Stimulated activated CD8-positive, alpha-beta memory T cell treated with anti-CD3 and anti-CD28 coated beads, Interleukin-12 subunit alpha, Interleukin-12 subunit beta, amount 100 ng/mL, for 4 hours (primary cell): Measurements from ENCODE around the gene FHL3.

Experiments used
- DNase-seq: peaks from one replicate; pipeline ENCODE4 v3.0.0-alpha.2; 2020; ENCODE audit warnings: low read depth

FHL3 gene, protein sequence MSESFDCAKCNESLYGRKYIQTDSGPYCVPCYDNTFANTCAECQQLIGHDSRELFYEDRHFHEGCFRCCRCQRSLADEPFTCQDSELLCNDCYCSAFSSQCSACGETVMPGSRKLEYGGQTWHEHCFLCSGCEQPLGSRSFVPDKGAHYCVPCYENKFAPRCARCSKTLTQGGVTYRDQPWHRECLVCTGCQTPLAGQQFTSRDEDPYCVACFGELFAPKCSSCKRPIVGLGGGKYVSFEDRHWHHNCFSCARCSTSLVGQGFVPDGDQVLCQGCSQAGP

DNA sequence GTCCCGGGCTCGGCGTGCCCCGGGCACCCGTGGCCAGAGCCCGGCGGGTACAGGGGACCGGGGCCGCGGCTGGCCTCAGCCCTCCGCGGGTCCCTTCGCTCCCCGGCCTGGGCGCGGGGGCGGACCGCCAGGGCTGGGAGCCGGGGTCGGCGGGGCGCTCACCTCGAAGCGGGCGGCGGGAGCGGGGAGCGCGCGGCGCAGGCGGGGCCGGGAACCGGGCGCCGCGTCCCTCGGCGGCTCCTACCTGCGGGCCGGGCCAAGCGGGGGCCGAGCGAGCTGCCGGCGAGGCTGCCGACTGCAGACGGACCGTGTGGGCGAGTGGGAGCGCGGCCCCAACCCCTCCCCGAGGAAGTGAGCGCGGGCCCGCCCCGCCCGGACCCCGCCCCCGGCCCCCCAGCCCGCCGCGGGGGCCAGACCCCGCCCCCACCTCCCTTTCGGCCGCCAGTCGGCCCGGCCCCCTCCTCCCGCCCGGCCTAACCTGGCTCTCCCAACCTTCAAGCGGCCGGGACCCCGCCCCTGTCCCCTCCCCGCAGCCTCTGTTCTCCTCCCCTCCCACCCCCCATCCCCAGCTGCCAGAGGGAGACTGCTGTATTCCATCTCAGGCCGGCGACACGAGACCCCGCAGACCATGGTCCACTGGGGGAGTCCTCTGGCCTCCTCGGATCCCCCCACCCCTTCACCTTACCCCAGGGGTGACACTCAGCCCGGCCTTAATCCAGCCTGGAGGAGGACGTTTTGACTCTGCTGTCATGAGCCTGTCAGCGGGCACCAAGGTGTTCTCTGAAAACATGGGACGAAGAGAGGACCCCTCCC lies at the start of gene FHL3:
FHL3 (minus strand) TSS at position 320 of the 813 bp plus-strand sequence. CDS start 6,102 bp downstream, outside the sequence.
- no peak for DNase-seq

DNA sequence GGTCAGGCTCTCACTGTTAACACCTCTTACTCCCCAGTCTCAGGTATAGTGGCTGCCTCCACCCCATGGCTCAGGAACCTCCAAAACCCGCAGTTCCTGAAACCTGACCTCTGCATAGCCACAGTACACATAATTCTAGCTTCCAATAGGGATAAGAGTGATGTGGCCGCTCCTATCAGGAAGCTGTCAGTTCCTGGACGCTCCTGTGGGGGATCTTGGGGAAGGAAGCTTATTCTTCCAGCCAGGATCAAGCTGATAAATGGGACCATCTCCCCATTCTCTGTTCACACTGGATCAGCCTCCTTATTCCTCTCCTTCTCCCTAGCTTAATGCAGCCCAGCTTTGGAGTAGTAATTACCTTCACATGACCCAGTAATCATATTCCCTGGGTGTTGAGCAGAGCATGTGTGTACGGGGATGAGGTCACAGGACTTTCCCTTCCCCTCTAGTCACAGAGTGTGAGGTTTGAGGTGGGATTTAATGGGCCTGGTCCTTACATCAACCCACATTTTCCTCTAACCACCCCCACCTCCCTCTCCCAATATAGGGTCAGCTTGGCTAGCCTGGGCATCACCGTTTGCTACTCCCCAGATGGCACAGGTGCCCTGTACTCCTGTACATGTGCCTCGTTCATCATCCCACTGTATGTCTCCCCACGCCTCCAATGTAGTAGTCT lies 48.2 kb upstream of the FHL3 start:
- DNase-seq: no peak

DNA sequence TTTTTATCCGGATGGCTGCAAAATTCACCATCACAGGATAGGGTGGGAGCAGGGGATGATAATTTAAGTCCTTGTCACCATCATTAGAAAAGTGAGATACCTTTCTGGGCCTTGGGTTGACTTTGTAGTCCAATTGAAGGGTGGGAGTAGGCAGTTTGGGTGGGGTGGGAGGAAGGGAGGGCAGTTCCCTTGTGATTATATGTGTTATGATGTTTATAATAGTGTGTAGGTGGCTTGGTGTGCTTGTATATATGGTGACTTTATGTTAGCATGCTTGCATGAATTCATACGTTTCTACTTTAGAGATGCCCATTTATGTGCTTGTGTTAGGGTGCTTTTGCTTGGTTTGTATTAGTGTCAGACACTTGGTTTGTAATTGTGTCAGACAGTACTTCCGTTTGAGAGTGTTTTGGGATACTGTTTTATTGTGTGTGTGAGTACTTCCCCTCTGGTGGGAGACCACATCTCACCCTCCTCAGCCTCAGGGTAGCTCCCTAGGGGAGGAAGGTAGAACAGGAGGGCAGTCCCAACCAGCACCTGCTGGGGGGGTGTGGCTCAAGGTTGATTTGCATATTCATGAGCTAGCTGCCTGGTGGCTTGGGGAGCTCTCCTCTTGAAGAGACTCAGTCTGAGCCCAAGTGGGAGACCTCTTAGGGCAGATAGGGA lies 47.6 kb upstream of the FHL3 start:
- no peak for DNase-seq

DNA sequence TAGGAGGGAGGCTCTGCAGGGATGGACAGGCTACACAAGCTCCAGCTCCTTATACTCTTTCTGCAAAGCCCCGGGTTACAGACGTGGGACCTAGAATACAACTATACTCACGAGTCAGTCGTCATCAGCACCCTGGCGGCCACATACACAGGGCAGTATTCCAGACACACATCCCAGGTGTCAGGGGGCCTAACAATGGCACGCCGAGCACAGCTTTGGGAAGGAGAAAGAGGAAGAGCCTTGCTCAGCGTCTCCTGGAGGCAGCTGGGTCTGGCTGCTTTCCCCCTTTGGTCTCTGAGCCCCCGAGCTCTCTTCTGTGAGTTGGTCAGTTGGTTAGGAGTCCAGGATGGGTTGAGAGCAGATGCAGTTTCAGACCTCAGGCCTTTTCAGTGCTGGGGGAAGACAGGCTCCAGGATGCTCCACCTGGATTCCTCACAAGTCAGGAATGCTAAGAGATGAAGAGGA lies 45.8 kb upstream of the FHL3 start:
- DNase-seq: no peak

DNA sequence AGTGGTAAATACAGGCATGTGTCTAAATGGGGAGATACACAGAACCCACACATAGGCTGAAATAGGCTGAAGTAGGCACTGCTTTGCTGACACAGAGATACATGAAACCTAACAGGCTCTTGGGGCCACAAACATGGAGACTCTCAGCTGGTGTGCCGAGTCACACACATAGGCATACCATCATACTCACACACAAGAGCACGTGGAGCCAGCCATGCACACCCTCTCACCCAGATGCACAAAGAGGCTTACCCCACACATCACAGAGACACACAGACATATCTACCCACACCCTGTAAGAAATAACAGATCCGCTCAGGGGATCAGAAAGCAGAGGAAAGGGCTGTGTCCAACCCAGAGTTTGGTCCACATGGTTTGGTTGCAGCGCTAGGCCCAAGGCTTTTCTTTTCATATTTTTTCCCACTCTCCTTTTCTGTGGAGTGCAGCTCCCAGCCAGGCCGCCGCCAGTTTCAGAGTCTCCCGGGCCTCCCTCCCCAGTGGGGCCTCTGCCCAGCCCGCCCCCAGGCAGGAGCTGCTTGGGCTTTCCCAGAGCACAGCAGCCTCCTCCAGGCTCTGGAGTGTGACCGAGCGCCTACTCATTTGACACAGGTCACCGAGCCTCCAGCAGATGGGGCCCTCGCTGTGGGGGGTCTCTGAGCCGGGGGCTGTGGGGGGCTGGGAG lies 45.2 kb upstream of the FHL3 start:
- no peak for DNase-seq

DNA sequence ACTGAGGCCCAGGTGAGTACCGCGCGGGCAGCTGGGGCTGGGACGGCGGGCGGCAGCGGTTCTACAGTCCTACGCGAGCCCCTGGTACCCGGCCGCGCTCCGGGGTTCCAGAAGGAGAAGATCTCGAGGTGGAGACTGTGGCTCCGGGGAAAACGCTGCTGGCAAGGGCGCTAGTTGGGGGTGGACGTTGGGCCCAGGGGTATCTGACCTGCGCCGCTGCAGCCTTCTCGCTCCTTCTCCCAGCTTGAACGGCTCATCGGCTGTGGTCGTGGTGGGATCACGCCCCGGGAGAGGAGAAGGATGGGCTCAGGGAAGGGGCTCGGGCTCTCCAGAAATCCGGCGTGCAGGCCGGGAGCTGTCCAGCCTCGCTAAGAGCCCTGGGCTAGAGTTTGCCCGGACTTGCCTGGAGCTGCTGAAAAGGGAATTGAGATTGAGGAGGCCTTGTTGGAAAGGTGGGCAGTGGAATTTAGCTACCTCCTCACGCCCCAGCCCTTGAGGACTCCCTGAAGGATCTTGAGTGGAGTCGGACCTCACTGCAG lies 42.4 kb upstream of the FHL3 start:
- DNase-seq: no peak

DNA sequence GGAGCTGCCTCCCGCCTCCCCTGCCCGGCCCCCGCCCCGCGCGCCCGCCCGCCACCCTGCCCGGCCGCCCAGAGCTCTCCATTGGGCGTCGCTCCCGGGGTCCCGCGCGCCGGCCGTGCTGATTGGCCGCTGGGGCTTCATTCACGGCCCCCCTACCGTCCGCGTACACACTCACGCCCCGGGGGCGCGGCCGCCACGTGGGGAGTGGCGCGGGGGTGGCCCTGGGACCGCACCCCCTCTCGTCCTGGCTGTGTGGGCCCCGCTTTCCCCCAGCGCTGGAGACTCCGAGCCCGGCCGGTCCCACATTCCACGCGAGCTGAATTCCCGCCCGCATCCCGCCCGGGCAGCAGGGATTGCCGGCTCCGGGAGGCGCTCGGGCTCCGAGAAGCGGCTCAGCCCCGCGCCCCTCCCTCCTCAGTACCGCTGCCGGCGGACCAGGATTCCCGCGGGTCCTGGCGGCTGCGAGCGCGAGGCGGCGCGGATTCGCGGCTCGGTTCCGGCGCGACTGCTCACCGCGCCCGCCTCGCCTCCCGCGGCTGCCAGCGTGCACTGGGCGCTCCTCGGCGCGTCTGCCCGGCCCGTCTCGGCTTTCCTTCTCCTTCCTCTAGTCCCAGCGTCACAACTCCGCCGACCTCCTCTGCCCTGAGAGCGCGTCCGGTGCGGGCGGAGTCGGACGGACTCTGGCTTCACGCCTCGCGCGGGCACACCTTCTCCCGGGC lies 41.7 kb upstream of the FHL3 start:
- DNase-seq: peak; percentile 75

DNA sequence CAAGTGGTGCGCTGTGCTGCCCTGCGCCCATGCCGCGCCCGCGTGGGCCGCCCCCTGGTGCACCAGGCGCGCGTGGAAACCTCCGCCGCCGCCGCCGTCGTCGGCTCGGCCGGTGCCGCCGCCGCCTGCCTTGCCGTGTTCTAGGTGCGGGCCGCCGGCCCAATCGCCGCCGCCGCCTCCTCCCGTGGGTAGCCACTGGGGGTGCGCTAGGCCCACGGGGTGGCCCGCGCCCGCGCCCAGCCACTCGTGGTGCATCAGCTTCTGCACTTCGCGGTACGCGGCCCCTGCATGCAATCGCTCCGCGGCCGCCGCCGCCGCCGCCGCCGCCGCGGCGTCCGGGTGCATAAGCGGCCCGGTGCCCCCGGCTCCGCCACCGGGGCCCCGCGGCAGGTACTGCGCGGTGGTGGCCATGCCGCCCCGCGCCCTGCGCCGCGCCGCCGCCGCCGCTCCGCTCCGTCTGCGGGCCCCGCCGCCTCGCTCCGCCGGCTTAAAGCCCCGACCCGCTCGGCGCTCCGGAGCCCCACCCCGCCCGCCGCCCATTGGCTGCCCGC lies 41.1 kb upstream of the FHL3 start, which contains the start of gene POU3F1:
POU3F1 (minus strand) TSS at position 461 of the 551 bp plus-strand sequence; CDS start at position 411, 50 bp downstream.
- DNase-seq: no peak

DNA sequence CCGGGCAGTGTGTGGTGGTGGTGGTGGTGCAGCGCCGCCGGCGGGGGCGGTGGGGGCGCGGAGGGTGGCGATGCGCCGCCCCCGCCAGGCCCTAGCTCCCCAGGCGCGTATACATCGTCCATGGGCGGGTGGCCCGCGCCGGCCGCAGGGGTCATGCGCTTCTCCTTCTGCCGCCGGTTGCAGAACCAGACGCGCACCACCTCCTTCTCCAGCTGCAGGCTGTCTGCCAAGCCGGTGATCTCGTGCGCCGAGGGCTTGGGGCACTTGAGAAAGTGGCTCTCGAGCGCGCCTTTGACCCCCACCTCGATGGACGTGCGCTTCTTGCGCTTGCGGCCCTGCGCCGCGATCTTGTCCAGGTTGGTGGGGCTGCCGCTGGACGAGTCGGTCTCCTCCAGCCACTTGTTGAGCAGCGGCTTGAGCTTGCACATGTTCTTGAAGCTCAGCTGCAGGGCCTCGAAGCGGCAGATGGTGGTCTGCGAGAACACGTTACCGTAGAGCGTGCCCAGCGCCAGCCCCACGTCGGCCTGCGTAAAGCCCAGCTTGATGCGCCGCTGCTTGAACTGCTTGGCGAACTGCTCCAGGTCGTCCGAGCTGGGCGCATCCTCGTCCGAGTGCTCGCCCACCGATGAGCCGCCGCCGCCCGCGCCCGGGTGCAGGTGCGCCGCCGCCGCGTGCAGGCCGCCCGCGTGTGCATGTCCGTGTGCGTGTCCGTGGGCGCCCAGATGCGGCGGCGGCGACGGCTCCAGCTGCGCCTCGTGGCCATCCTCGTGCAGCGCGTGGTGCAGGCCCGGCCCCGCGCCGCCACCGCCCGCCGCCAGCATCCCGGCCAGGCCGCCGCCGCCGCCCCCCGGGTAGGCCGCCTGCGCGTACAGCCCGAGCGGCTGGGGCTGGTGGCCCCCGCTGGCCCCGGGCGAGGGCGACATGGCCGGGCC lies 40.4 kb upstream of the FHL3 start:
- DNase-seq: no peak

DNA sequence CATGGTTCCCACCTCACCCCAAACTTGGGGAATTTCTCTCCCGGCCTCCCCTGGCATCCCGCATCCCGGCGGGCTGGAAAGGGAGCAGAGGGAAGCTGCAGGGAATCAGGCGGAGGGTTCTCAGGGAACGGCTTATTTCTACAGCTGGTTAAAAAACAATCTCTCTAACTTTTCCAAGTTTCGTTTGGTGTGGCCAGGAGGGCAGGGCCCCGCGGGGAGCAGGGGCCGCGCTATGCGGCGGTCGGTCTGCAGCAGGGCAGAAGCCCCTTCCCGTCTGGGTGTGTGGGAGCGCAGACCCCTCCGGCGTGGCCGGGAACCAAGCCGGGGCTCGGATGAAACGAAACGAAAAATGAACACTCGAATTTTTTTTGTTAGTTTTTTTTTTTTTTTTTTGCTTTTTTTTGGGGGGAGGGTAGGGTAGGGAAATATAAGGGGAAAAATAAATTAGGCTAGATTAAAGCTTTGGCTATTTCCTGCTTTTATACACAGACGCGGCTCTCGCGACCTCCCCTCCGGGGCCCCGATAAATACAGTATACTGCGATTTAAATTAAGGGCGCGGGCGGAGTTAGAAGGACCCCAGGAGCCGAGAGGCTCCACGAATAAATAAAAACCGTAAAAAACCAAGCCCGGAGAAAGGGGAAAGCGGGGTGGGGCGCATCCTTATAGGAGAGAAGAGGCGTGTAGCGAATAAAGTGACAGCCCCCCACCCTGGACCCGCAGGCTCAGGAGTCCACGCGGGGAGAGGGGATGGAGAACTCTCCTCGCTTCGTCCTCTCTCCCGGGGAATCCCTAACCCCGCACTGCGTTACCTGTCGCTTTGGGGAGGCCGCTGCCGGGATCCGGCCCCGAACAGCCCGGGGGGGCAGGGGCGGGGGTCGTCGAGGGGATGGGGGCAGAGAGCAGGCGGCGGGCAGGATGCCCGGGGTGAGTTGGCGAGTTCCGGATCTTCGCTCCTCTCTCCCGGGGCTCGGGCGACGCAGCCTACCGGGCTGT lies 39.2 kb upstream of the FHL3 start:
- DNase-seq: no peak

DNA sequence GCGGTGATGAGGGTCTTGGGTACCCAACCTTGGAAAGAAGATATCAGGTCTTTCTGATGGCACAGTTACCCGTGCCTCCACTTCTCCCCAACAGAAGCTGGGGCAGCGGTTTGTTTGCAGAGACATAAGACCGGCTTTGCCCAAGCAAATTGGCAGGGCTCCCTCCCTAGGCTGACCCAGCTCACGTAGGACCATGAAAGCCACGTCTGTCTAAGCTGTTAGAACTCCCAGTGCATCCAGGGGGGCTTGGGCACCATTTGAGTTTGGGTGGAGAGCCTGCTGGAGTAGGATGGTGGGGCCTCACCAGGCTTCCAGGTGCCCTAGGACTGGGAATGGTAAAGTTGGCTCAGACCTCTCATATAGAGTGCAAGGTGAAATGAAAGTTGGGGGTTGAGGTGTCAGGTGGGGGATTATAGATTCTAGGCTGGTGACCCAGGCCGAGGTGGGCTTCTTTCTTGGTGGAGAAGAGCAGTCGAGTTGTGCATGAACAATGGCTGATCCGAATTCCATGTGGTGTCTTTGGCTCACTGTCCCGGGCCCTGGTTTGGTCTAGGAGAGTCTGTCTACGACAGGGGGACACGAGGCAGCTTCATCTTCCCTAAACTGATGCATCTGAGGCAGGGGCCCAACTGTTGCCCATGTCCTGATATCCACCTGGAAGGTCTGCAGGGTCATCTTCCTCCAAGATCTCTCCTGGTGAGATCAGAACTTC lies 37.9 kb upstream of the FHL3 start:
- DNase-seq: no peak

DNA sequence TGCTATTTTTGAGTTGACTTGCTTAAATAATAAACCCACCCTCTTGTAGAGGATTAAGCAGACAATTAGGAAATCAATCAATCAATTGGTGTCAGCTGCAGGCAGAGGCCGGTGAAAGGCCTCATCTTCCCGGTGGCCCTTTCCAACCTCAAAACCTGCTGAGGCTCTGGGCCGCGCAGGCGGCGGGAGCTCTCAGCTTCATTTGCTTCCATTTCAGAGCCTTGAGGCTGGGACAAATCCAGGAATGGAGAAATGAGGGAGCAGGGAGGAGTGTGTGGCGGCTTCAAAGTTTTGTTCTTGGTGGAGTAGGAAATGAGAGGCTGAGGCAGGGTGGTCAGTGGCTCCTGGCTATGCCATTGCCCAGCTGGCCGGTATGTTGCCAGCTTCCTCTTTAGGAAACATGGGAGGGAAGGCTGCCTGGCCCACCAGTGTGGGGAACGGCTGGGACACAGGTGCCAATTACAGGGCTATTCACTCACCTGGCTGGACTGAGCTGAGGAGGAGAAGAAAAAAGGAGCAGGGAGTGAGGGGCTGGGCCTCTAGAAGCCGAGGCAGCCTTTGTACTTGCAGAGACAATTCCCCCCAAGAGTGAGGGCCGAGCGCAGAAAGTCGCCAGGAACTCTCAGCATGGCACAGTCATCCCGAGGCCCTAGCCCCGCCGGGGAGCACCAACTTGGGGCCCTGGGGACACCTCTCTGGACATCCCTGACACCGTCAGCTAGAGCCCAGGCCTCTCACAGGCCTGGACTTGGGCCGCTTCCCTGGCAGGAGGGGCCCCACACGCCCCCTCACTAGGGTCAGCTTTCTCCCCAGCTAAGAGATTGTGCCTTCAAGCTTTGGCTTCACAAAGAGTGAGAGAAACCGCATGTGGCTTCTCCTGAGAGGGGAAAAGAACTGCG lies 36.9 kb upstream of the FHL3 start:
- no peak for DNase-seq

DNA sequence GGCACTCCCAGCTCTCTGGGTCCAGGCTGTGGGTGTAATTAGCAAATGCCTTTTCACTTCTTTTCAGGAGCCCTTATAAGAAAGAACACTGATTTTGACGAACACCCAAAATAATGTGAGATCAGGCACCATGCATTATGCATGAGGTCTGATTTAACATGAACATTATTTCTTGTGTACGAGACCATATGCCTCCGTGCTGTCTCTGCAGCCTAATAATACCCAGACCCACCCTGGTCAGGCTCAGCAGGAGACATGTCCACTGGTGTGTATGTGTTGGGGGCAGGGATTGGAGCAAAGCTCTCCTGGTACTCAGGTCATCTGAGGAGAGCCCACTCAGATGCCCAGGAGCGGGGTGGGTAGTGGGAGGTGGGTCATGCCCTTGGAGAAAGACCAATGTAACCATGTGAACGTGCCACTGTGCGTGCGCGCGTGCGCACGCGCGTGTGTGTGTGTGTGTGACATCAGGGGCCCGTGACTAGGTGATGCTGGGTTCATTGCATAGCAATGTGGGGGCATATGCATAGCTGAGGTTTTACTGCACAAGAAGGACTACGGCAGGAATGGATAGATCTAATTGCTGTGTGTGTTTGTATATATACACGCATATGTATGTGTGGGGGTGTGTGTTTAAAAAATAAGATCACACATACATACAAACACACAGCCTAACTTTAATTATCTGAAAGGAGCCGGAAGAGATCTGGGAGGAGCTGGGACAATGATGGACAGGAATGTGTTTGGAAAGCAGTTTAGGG lies 34.2 kb upstream of the FHL3 start:
- no peak for DNase-seq

DNA sequence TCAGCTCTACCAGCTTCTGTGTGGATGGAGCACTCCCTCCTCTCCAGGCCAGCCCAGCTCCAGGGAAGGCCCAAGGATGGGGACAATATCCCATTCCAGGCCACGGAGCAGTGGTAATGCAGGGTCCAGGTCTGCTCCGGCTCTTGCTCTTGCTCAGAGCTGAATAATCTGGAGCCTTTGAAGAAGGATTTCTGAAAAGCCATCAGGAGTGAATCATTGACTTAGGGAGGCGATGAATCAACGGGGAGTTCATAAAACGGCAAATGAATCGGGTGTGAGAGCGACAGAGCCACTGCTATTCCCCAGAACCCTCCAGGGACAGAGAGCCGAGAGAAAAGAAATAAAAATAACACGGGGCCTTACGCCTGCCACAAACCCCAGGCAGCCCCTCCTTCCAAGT lies 33.5 kb upstream of the FHL3 start:
- no peak for DNase-seq

DNA sequence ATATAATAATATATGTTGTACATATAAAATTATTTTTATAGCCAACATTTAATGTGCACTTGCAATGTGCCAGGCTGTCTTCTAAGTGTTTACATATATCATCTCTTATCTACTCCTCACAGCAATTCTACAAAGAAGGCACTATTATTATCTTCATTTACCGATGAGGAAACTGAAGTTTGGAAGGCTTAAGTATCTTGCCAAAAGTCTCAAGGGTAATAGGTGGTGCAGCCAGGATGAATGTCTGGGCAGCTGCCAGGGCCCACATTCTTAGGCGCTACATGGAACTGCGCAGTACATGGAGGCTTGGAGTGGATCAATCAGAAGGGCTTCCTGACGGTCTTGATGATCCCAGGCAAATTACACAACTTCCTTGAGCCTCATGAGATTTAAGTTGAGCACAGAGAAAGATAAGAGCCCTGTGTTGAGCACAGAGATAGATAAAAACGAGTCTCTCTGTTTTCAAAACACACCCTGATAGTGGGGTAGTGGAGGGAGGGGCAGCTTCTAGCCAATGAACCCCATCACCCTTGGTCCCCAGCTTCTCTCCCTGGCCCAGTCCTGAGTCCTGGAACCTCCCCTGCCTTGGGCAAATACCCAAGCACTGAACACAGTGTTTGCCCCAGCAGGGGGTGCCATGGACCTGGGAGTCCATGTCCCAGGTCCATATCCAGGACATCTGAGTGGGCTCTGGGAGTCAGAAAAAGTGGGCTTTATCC lies 32.1 kb upstream of the FHL3 start:
- no peak for DNase-seq
